Measurements from ENCODE around the gene GRIK1.

Gene GRIK1

DNA sequence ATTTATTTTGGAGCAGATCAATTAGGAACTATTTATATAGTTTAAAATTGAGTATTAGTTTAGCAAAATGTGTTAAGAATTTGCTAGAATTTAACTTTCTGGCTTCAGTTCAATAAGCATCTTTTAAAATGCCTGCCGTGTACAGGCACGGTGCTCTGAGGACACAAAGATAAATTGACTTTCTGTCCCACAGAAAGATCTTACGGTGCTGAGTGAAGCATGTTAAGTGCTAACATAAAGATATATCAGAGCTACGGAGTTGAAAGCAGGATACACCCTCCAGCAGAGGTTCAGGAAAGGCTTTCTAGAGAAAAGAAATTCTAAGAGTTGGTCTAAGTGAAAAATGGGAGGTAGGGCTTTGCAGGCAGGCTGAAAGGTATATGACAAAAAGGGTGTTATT lies 305.4 kb downstream of the GRIK1 start:
- DNase-seq (ENCODE audit: extremely low read depth, insufficient read length) = no peak
- H3K4me3 ChIP-seq (replicated peaks; ENCODE audit: low read depth, low read length) = no peak overlapping the region
- H3K27me3 ChIP-seq (replicated peaks; ENCODE audit: control insufficient read depth, insufficient read depth, low read length) = no peaks in the 10 kb centered on the region
- TF ChIP-seq, protein P1, sequence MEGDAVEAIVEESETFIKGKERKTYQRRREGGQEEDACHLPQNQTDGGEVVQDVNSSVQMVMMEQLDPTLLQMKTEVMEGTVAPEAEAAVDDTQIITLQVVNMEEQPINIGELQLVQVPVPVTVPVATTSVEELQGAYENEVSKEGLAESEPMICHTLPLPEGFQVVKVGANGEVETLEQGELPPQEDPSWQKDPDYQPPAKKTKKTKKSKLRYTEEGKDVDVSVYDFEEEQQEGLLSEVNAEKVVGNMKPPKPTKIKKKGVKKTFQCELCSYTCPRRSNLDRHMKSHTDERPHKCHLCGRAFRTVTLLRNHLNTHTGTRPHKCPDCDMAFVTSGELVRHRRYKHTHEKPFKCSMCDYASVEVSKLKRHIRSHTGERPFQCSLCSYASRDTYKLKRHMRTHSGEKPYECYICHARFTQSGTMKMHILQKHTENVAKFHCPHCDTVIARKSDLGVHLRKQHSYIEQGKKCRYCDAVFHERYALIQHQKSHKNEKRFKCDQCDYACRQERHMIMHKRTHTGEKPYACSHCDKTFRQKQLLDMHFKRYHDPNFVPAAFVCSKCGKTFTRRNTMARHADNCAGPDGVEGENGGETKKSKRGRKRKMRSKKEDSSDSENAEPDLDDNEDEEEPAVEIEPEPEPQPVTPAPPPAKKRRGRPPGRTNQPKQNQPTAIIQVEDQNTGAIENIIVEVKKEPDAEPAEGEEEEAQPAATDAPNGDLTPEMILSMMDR (IDR thresholded peaks at IDR 0.05; ENCODE audit: insufficient read depth, low read length, poor library complexity, severe bottlenecking) = no peak
- no peaks in the 10 kb centered on the region for H3K36me3 ChIP-seq (ENCODE audit: control insufficient read depth, insufficient read depth, low read length)

DNA sequence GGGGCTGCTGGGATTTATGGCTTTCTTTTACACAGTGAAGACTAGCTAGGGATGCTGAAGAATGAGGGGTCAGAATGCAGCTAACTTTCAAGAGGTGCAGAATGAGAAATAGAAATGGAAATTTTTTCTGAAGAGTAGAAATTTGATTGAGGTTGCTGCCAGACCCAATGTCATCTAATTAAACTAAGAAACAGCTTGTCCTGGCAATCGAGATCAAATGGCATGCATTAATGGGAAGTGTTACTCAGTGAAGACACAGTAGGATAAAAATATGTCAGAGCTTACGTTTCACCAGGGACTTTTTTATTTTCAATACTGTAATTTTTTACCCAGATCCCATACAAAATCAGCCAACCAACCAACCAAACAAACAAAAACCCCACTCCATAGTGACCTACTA lies 306.0 kb downstream of the GRIK1 start:
- no peaks in the 10 kb centered on the region for H3K36me3 ChIP-seq (ENCODE audit: control insufficient read depth, insufficient read depth, low read length)
- no peak for DNase-seq (ENCODE audit: extremely low read depth, insufficient read length)
- H3K4me3 ChIP-seq (replicated peaks; ENCODE audit: low read depth, low read length) = no peak overlapping the region
- TF ChIP-seq, protein P1 (IDR thresholded peaks at IDR 0.05; ENCODE audit: insufficient read depth, low read length, poor library complexity, severe bottlenecking) = no peak
- H3K27me3 ChIP-seq (replicated peaks; ENCODE audit: control insufficient read depth, insufficient read depth, low read length) = no peaks in the 10 kb centered on the region

DNA sequence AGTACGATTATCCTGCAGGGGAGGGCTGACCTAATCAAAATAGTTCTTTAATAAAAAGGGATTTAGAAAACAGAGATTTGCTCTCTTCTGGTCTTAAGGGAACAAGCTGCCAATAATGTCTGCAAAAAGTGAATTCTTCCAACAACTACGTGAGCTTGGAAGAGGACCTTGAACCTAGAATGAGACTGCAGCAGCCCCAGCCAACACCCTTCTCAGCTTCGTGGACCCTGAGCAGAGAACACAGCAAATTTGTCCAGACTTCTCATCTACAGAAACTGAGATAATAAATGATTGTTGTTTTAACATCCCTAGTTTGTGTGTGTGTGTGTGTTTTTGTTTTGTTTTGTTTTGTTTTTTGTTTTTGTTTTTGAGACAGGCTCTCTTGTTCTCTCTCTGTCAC lies 309.4 kb downstream of the GRIK1 start:
- H3K36me3 ChIP-seq (ENCODE audit: control insufficient read depth, insufficient read depth, low read length) = no peaks in the 10 kb centered on the region
- TF ChIP-seq, protein P1 (IDR thresholded peaks at IDR 0.05; ENCODE audit: insufficient read depth, low read length, poor library complexity, severe bottlenecking) = no peak
- no peak for DNase-seq (ENCODE audit: extremely low read depth, insufficient read length)

DNA sequence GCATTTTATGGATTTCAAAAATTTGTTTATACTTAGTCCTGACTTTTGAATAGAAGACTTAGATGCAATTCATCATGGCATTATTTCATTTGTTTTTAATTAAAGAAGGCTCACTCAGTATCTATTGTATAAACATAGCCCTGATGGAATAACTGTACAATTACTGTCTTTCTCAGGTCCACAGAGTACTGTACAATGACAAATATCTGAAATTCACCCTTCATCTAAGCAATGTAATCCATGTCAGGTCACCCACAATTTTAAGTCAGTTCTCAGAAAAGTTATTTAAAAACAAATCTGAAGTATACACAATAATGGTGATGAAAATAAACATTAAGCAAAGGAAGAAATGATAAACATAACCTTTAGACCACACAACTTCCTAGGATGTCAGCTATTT lies 311.9 kb downstream of the GRIK1 start:
- Histone ChIP-seq H3K27me3 (replicated peaks; ENCODE audit: control insufficient read depth, insufficient read depth, low read length) (no peaks in the 10 kb centered on the region), H3K36me3 (ENCODE audit: control insufficient read depth, insufficient read depth, low read length) (no peaks in the 10 kb centered on the region), H3K4me3 (replicated peaks; ENCODE audit: low read depth, low read length) (no peak overlapping the region)
- TF ChIP-seq, protein P1 (IDR thresholded peaks at IDR 0.05; ENCODE audit: insufficient read depth, low read length, poor library complexity, severe bottlenecking) = no peak
- DNase-seq (ENCODE audit: extremely low read depth, insufficient read length) = no peak

More for the DNA sequence above, 309.4 kb downstream of the GRIK1 start:
- Histone ChIP-seq H3K27me3 (replicated peaks; ENCODE audit: control insufficient read depth, insufficient read depth, low read length) (no peaks in the 10 kb centered on the region), H3K4me3 (replicated peaks; ENCODE audit: low read depth, low read length) (no peak overlapping the region)

DNA sequence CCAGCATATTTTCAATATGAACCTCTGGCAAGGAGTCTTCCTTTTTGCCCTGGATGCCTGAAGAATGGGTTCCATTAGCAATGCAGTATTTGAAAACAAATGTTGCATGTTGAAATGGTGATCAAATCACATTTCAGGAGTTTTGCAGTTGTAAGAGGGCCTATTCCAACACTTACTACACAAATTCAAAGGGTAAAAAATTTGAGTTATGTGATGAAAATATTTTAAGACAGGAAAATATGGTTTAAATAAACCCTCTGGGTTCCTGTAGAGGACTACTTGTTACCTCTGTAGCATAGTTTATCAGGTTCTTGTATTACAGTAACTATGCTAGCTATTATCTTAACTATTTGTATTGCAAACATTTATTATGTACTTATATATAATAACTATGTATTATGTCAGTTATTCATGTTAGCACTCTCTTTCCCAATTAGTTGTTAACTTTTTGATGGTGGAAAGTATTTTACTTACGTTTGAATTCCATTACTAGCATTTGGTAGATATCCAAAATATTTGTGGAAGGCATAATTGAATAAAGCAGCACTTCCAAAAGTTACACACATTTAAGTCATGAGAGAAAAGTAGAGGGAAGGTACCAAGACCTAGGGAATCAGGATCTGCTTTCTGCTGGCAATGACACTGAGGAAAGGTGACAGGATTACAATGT lies 312.9 kb downstream of the GRIK1 start:
- Histone ChIP-seq H3K36me3 (ENCODE audit: control insufficient read depth, insufficient read depth, low read length) (no peaks in the 10 kb centered on the region), H3K4me3 (replicated peaks; ENCODE audit: low read depth, low read length) (no peak overlapping the region), H3K27me3 (replicated peaks; ENCODE audit: control insufficient read depth, insufficient read depth, low read length) (no peaks in the 10 kb centered on the region)
- DNase-seq (ENCODE audit: extremely low read depth, insufficient read length) = no peak
- TF ChIP-seq, protein P1 (IDR thresholded peaks at IDR 0.05; ENCODE audit: insufficient read depth, low read length, poor library complexity, severe bottlenecking) = no peak

DNA sequence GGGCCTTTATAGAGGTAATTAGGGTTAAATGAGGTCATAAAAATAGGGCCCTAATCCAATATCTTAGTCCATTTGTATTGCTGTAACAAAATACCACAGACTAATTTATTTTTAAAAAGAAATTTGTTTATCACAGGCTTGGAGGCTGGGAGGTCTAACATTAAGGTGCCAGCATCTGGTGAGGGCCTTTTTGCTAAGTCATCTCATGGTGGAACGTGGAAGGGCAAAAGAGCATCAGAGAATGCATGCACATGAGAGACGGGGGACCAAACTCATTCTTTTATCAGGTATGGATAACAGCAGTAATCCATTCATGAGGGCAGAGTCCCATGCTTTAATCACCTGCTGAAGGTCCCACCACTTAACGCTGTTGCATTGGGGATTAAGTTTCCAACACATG lies 313.8 kb downstream of the GRIK1 start:
- TF ChIP-seq, protein P1 (IDR thresholded peaks at IDR 0.05; ENCODE audit: insufficient read depth, low read length, poor library complexity, severe bottlenecking) = no peak
- Histone ChIP-seq H3K4me3 (replicated peaks; ENCODE audit: low read depth, low read length) (no peak overlapping the region), H3K27me3 (replicated peaks; ENCODE audit: control insufficient read depth, insufficient read depth, low read length) (no peaks in the 10 kb centered on the region), H3K36me3 (ENCODE audit: control insufficient read depth, insufficient read depth, low read length) (no peaks in the 10 kb centered on the region)
- no peak for DNase-seq (ENCODE audit: extremely low read depth, insufficient read length)
